GM19099 (cell line): ENCODE data around the gene ETV5.

ENCODE experiments used
- POLR2A ChIP-seq: IDR thresholded peaks from 3 replicates; pipeline ENCODE4 v1.6.1; 2011; ENCODE audit warnings: low read depth; ENCODE audit not compliant: insufficient read length; ENCODE audit errors: extremely low read depth

Gene ETV5

DNA sequence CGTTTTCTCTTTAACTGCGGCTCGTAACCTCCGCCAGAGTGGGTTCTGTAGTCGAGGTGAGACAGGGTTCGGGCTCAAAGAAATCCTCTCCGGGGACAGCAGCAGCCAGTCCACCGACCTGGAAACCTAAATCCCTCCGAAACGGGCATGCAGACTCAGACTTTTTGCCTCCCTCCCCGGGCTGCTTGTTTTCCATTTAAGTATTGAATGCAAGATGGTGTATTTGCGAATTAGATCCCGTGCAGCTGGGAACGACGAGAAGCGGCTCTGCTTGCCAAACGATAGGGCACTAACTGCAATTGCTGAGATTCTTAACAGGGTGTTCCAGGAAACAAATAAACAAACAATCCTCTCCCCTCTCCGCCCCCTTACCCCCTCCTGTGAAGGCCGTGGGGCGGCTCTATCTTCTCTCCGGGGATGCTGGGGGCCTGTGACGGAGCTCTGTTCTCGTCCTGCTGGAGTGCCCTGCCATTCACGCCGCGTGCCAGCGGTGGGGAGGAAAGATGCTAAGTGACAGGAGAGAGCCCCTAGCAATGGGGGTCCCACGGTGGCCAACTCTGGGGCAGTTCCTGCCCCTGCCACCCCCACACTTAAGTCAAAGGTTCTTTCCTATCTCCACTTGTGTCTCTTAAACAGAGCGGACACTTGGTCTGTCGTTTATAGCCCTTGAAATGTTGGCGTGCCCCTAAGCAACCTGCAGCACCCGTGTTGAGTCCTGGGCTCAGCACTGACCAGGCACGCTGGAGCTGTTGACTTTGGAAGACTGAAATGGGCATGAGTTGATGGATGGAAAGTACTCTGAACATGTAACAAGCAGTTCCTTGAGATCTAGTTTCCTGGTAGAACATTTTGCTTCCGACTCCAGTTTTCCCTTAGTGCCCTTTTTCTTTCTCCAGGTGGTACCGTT is 1.3 kb upstream of the ETV5 start:
- no peak for TF ChIP-seq POLR2A

DNA sequence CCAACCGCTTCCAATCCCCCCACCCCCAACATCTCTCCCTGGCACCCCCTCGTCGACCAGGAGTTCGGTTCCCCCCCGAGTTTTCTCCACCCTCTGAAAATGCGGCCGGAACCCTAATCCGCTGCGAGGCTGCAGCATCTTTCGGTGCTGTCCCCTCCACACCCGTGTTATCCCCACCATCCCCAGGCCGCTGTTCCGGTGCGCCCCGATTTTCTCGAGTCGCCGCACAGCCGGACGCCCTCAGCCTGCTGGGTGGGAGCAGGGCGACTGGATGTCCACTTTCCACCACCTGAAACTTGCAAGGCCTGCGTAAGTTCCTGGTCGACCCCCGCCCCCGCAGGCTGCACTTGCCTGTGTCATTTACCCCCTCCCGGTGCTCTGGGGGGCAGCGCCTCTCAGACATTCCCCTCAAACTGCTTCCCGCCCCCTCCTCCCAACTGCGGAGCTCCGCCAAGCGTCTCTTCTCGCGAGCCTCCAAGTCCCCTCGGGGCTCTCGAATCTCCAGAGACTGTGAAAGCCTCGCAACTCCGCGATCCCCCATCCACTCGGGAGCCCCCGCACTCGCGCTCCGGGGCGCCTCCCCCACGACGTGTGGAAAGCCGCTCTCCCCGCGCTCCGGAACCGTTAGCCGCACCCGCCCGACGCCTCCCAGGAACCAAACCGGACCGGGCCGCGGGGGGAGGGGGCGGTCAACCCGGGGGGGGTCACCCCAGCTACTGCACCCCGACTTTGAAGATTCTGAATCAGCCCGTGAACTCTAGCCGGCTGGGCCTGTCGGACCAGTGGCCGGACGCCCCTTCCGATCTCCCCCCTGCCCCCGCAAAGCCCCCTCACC is 566 bp downstream of the ETV5 start:
- no peak for TF ChIP-seq POLR2A

DNA sequence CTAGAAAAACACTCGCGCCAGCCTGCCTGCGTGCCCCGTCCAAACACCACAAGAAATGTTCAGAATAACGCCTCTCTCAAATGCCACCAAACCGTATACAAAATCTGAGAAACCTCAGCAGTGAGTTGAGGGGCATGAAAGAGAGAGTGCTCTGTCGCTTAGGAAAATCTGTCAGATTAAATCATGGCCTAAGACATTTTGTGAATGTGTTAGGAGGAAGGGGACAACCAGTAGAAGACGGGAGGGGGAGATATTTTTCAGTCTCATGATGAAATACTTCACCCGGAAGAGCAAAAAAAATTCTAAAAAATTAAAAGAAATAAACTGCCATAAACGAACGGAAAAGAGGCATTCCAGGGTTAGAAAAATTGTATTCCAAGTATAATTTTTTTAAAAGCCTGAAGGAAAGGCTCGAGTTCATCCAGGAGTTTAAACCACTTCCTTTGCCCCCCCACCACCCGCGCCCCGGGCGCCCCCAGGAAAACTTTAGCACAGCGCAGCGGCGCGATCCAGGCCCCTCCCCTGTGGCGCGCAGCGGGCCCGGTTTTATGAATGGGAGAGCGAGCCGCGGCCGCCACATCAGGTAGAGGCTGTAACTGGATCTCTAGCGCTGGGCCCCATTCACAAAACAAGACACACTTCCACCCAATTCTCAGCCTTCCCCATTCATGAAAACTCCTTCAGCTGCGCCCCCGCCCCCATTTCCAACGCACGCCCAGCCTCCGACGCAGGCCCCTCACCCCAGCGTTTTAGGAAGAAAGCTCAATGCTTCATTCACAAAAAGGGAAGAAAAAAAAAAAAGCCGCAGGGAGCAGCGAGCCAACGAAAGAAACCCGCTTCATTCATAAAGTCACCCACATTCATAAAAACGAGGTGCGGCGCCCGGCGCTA is 1.4 kb downstream of the ETV5 start:
- TF ChIP-seq POLR2A, result no peak

DNA sequence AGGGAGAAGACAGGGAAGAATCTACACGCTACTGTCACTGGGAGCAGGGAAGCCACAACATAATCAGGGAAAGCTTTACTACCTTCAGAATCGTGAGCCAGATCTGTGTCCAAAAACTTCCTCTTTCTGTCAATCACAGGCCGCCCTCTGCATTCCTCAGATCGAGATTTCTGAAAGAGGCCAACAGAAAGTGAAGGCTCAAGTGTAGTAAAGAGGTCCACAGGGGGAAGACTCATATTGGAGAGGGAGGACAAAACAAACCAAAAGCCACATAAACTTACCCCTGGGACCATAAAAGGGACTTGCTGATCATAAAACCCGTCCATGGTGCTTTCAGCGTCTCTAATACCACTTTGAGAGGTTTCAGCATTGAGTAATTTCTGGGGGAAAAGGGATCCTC is 3.3 kb downstream of the ETV5 start:
- no peak for TF ChIP-seq POLR2A

DNA sequence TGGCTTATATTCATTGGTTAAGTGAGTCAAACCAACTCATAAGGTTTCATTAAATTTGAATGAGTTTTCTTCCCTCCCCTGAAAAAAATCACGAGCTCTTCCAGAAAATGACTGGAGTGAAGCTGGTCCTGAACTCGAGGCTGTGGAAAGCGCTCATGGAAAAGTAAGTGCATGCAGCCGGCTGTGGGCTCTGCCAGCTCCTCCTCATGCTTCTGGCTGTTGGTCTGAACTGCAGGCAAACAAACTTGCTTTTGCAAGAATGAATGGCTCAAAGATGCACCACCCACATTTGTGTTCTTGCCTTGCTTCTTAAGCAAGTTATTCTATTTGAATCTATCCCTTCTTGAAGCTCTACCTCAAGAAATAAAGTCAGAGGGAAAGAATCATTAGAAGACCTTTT is 6.2 kb downstream of the ETV5 start:
- TF ChIP-seq POLR2A, result no peak

DNA sequence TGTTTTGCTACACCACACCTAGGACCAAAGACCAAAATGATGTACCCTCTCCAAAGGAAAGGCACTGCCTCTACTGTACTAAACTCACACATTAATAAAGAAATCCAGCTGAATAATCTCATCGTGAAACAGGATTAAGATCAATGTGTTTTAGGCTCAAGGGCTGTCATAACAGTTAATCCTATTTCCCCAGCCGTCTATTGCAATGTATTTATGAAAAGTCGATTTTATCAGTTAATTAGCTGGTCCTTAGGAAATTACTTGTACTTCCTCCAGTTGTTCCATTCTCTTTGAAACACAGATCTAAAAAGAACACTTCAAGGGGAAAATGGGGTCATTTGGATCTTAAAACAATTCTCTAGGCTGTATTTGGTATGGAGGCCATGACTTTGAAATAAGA is 8.5 kb downstream of the ETV5 start:
- no peak for TF ChIP-seq POLR2A

DNA sequence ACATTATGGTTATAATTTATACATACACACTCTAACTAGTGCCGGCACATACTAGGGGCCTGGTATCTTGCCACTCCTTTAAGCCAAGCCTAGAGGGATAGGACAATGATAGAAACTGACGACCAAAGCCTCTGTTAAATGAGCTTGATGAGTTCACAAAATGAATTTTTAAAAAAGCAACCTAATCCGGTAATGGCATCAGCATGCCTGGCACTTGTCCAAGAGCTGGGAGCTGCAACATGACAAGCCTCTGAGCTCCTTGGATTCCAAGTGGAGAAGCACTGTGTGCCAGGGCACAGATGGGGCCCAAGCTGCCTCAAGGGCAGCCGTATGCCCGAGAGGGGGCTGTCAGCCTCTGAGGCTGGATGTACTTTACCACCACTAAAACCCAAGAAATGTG is 9.7 kb downstream of the ETV5 start:
- no peak for TF ChIP-seq POLR2A

DNA sequence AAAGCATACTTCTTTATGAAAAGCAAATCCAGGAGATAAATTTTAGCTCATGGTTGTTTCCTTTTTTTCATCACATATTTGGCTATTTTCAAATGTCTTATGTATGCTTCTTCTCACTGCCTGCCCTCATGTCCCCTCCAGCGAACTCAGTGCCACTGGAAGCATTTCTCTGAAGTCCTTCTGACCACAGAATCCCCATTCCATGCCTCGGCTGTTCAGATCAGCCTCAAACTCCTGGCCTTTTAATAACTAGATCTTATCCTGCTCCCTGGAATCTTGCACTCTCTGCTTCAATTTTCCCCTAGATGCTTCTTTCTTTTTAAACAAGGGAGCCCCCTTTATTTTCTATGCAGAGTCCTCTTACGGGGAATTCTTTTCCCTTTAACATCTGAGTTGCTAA is 10.1 kb downstream of the ETV5 start:
- TF ChIP-seq POLR2A, result no peak

DNA sequence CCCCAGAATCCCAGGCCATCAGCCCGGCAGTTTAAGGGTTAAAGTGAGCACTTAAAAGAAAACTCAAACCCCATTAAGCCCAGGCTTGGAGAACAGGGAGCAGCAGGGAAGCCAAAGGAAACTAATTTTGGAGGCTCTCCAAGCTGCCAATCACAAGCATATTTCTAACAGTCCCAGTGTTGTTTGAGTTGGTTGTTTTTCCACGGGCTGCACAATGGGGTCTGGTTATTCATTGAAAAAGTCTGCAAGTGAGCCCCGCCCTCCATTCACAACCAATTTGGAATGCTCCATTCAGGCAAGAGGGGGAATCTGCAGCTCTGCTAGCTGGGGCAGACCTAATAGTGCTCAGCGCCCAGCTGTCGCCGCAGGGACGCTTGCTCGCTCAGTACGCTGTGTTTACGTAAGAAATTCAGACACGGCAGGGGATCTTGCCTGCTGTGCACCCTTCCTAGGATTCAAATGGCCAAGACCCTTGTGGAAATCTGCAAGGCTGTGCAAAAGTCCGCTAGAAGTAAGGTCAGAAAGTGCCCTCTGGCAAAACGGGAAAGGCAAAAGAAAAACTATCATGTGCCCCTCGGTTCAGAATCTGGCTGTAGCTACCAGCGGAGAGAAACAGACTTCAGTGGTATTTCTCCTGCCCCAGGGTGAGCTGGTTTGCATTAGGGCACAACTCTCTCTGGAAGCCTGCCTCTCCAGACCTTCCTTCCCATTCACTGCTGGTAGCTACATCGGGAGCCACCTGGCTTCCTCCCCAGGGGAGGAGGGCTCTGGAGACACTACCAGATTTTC is 11.0 kb downstream of the ETV5 start:
- TF ChIP-seq POLR2A, result no peak

DNA sequence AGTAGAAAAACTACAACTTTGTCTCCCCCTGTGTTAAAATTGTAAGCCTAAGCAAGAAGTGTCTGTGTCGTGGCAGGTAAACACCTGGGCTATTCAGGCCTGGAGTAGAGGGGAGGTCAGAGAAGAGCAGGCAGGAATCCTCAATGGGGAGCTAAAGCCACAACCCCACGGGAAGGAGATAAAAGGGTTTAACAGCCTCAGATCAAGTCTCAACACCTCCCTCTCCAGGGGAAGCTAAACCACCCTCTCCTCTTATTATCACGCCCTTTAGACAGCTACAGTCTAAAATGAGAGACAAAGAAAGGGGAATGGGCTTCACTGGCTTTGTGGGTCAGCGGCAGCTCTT is 11.6 kb downstream of the ETV5 start:
- no peak for TF ChIP-seq POLR2A

DNA sequence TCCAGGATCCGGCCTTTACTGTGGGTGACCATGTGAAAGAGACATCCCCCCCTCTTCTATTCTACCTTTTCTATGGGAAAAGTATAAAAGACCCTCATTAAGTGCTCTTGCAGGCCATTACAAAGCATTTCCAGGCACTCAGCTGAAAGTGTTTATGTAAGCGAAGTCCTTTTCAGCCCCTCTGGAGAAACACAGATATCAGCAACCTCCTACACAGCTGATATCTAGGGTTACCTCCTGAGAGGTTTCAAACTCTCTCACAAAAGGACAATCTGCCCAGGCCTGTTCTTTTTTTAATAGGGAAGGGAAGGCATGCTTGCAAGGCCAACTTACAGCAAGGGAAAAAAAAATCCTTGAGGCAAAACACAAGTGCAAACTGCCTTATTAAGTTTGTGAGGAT is 12.6 kb downstream of the ETV5 start:
- TF ChIP-seq POLR2A, result no peak

DNA sequence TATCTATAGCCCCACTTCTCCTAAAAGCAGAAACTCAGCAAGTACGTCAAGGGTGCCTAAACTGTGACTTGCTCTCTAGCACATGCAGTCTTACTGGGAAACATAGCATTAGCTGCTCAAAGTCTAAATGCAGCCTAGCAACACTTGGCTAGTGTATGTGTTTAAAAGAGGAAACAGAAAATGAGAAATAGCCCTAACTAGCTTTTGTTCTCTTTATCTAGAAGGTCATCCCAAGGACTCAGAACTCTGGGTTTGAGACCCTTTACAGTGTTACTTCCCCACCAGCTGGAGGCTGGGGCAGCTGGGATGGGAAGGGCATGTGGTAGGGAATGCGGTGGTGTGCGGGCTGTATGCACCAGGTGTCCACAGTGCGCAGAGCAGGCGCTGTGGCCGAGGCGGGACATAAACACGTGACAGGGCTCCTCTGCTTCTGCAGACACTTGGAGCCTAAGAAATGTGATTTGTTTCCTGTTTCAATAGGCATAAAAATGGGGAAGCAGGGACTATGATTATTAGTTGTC is 13.3 kb downstream of the ETV5 start:
- no peak for TF ChIP-seq POLR2A

DNA sequence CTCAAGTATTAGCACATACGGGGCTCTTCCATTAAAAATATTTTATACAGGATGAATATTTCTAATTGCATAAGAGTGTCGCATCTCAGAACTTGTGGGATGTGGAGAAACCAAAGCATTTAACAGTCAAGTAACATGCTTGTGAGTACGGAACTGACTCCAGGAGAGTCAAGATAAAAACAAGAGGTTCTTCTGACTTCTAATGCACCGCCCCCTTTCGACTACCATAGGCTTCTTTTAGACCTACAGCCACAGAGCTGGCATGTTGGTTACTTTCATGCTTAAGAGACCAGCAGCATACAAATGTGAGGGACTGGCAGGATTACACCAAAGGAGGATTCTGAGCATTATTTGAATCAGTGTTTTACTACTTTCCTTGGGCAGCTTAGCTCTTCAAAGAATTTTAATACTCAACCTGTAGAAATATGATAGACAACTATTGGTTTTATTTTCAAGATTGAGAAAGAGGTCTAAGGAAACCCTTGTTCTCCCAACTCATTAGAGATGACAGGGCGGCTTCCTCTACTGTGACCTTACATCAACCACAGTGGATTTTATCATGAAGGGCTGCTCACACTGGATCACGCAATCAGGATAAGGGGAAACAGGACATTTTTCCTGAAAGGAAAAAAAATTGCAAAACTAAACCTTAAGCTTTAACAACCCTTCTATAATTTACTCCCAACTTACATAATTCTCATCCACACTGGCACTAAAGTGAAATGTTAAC is 14.0 kb downstream of the ETV5 start:
- TF ChIP-seq POLR2A, result no peak
